K562 (cell line): ENCODE data around the gene GALNT17. TPM values are rescaled to one million over a fixed set of nuclear protein-coding genes. Genes with fewer than 3 reads are reported as not detected.

Source experiments
- ATAC-seq: fragments of 200-7000 bp; cut with Tn5 transposase; 3 replicates; pipeline ENCODE4 v1.9.1; 2020; ENCODE audit warnings: moderate library complexity
- BruUV-seq: library from RNA; stranded (reverse); fragments of 400-500 nt; replicated peaks from 2 replicates; lab custom pipeline; 2021; lab: Mats Ljungman, UMichigan
- CTCF ChIA-PET: fragments of 300-600 bp; formaldehyde crosslinking; extraction: SDS; loops from one replicate; lab custom pipeline; 2021; ENCODE audit warnings: low intra/inter-chr PET ratio; lab: Yijun Ruan, JAX
- POLR2A ChIA-PET: fragments of 300-600, 350-650 bp; sonication (Branson Sonifier 250); formaldehyde crosslinking; extraction: SDS; loops from one replicate; lab custom pipeline; 2021; ENCODE audit warnings: antibody characterized with exemption, inconsistent platforms; lab: Yijun Ruan, JAX
- DNase-seq, 4 experiments: peaks; one replicate each; pipeline versions ENCODE4 v3.0.0 to v3.0.0-alpha.2; 2011 to 2018; ENCODE audit warnings: low spot score in 3 of 4, mixed read lengths in 3 of 4; ENCODE audit errors: extremely low read depth in 1 of 4
- FAIRE-seq: peaks from 2 replicates; lab custom pipeline; 2011; peaks lifted over from hg19 to GRCh38; lab: Jason Lieb, UNC
- H2AFZ ChIP-seq: 2 replicates; pipeline ENCODE4 v1.6.0; 2011; ENCODE audit warnings: low read depth, low read length, control low read depth, inconsistent platforms
- H3K27ac ChIP-seq: fragments of 200-600 bp; 3 replicates; pipeline ENCODE4 v1.8.0; 2011; ENCODE audit warnings: low read depth, mild to moderate bottlenecking, control low read depth, inconsistent platforms, low read length, moderate library complexity, mixed read lengths; ENCODE audit errors: extremely low read depth
- H3K27me3 ChIP-seq, 2 experiments: fragments of 300-600 bp in 1 of 2; 2 replicates in 1 of 2; 3 replicates in 1 of 2; pipeline versions ENCODE4 v1.6.0 to v1.8.0; 2011; ENCODE audit warnings: inconsistent platforms in 2 of 2, low read length in 2 of 2, mild to moderate bottlenecking in 1 of 2, mixed read lengths in 1 of 2, moderate library complexity in 1 of 2; ENCODE audit not compliant: control insufficient read depth in 2 of 2, insufficient read depth in 2 of 2
- H3K36me3 ChIP-seq: fragments of 300-600 bp; 3 replicates; pipeline ENCODE4 v1.8.0; 2011; ENCODE audit warnings: mild to moderate bottlenecking, low read length, inconsistent platforms; ENCODE audit not compliant: control insufficient read depth, insufficient read depth
- H3K4me1 ChIP-seq, 2 experiments: fragments of 200-600 bp in 1 of 2; replicated peaks in 1 of 2; 2 replicates in 1 of 2; 3 replicates in 1 of 2; pipeline versions ENCODE4 v1.5.1 to v1.8.0; 2011; ENCODE audit warnings: inconsistent platforms in 2 of 2, low read length in 2 of 2, mild to moderate bottlenecking in 1 of 2, mixed read lengths in 1 of 2, moderate library complexity in 1 of 2; ENCODE audit not compliant: control insufficient read depth in 2 of 2, insufficient read depth in 2 of 2
- H3K4me2 ChIP-seq: 2 replicates; pipeline ENCODE4 v1.6.1; 2011; ENCODE audit warnings: low read length, control low read depth, inconsistent platforms, mixed read lengths; ENCODE audit not compliant: insufficient read depth
- H3K4me3 ChIP-seq: fragments of 200-600 bp; sonication (generic), shearing (Covaris generic); 2 replicates; pipeline ENCODE4 v1.5.1; 2016; ENCODE audit warnings: control low read depth, inconsistent platforms
- H3K79me2 ChIP-seq: fragments of 200-600 bp; 3 replicates; pipeline ENCODE4 v1.8.0; 2011; ENCODE audit warnings: low read length, inconsistent platforms; ENCODE audit not compliant: control insufficient read depth, insufficient read depth
- H3K9ac ChIP-seq, 2 experiments: 2 replicates each; pipeline versions ENCODE4 v1.6.0 to v1.6.1; 2011; ENCODE audit warnings: low read depth in 2 of 2, low read length in 2 of 2, control low read depth in 1 of 2, inconsistent platforms in 1 of 2, mild to moderate bottlenecking in 1 of 2, mixed read lengths in 1 of 2; ENCODE audit not compliant: insufficient read depth in 1 of 2
- H3K9me1 ChIP-seq: one replicate; pipeline ENCODE4 v1.6.0; 2011; ENCODE audit warnings: inconsistent platforms, mild to moderate bottlenecking, low read length, moderate library complexity; ENCODE audit not compliant: control insufficient read depth, insufficient read depth
- H3K9me3 ChIP-seq: replicated peaks from 2 replicates; pipeline ENCODE4 v1.5.1; 2011; ENCODE audit warnings: low read depth, low read length, inconsistent platforms; ENCODE audit not compliant: control insufficient read depth, insufficient read depth
- H4K20me1 ChIP-seq: replicated peaks from 2 replicates; pipeline ENCODE4 v1.6.1; 2011; ENCODE audit warnings: low read length, inconsistent platforms, mixed read lengths; ENCODE audit not compliant: control insufficient read depth, insufficient read depth
- EGR1 ChIP-seq: fragments of 450-650 bp; conservative IDR thresholded peaks from 2 replicates; pipeline ENCODE4 v1.6.1; 2017; ENCODE audit warnings: mild to moderate bottlenecking
- MCM2 ChIP-seq: fragments of 450-650 bp; IDR thresholded peaks from 2 replicates; pipeline ENCODE4 v1.6.1; 2017; ENCODE audit warnings: low read depth, mild to moderate bottlenecking
- PHB ChIP-seq: fragments of 250-450 bp; sonication (Bioruptor Pico); IDR thresholded peaks from 2 replicates; pipeline ENCODE4 v1.5.0; 2021
- RBM39 ChIP-seq: fragments of 200-400 bp; formaldehyde crosslinking; optimal IDR thresholded peaks from 2 replicates; pipeline ENCODE3; 2018; ENCODE audit warnings: low read depth, low read length
- SETDB1 ChIP-seq: IDR thresholded peaks from one replicate; pipeline ENCODE4 v1.6.1; 2012; ENCODE audit warnings: low read length, control low read depth, inconsistent platforms
- SMARCE1 ChIP-seq: fragments of 450-650 bp; IDR thresholded peaks from 2 replicates; pipeline ENCODE4 v1.7.1; 2016; ENCODE audit warnings: mild to moderate bottlenecking
- TARDBP ChIP-seq: fragments of 450-650 bp; IDR thresholded peaks from 2 replicates; pipeline ENCODE4 v1.6.1; 2016
- TEAD2 ChIP-seq: fragments of 450-650 bp; IDR thresholded peaks from 2 replicates; pipeline ENCODE4 v1.6.1; 2016; ENCODE audit warnings: missing genetic modification characterization, control low read depth, missing compliant biosample characterization
- ZNF24 ChIP-seq: fragments of 450-650 bp; IDR thresholded peaks from 2 replicates; pipeline ENCODE4 v1.6.1; 2016
- ZNF764 ChIP-seq: fragments of 250-450 bp; sonication (Bioruptor Pico); IDR thresholded peaks from 2 replicates; pipeline ENCODE4 v1.4.0; 2020; ENCODE audit warnings: low read depth, mild to moderate bottlenecking, moderate library complexity
- ZNF778 ChIP-seq: fragments of 450-650 bp; formaldehyde crosslinking; IDR thresholded peaks from 2 replicates; pipeline ENCODE4 v1.4.0; 2020; ENCODE audit warnings: mild to moderate bottlenecking, moderate library complexity
- ZNF785 ChIP-seq: fragments of 250-450 bp; sonication (Bioruptor Pico); IDR thresholded peaks from 2 replicates; pipeline ENCODE4 v1.4.0; 2020; ENCODE audit warnings: mild to moderate bottlenecking
- WGBS: fragments of 100-300 bp; shearing (Covaris generic); methylation state at CpG from one replicate; pipeline ENCODE4 v1.1.6; 2016; ENCODE audit warnings: low coverage, mixed read lengths; ENCODE audit not compliant: insufficient coverage; ENCODE audit errors: missing lambda C conversion rate; 5-methylcytosine and 5-hydroxymethylcytosine counted together
- in situ Hi-C: fragments of 300-500 bp; cut with MboI; formaldehyde crosslinking; loops from 4 replicates; pipeline ENCODE4 v1.15.0; 2018; ENCODE audit warnings: inconsistent platforms, mixed read lengths
- intact Hi-C: fragments of 100-400 bp; cut with micrococcal nuclease; formaldehyde crosslinking; loops from 2 replicates; pipeline ENCODE4 v1.14.2; 2022
- polyA plus RNA-seq, 8 experiments: library from polyadenylated mRNA; depleted of rRNA in 4 of 8; stranded (reverse) in 5 of 8; unstranded in 3 of 8; fragments of >200 nt; fragmentation: Nextera tagmentation in 2 of 8; fragmentation: Illumina TruSeq in 1 of 8; extraction: Ambion mirVana in 2 of 8; extraction: Trizol in 1 of 8; gene quantifications; 2 replicates each; pipeline versions ENCODE4 v1.2.1 to v1.2.3, GENCODE V29; 2011 to 2014; ENCODE audit warnings: inconsistent platforms in 1 of 8, missing spikeins in 1 of 8
- total RNA-seq, 7 experiments: library from RNA; depleted of rRNA in 6 of 7; stranded (reverse); fragments of >200 nt in 6 of 7; fragmentation: Illumina TruSeq in 2 of 7; extraction: Trizol in 2 of 7; gene quantifications; 2 replicates each; pipeline versions ENCODE4 v1.2.1 to v1.2.3, GENCODE V29; 2011 to 2021; ENCODE audit warnings: low replicate concordance in 1 of 7
- TF ChIP-seq, protein P1 (sequence below): sonication (generic); formaldehyde crosslinking; IDR thresholded peaks from 2 replicates; pipeline ENCODE4 v1.8.0; 2023; ENCODE audit warnings: missing genetic modification reagents, mild to moderate bottlenecking, borderline replicate concordance

Gene GALNT17
- total and polyA plus RNA-seq, 9 of the 15 experiments (the other 6 are each of a cell fraction or from before 2014, with no cell fraction given): not detected

DNA sequence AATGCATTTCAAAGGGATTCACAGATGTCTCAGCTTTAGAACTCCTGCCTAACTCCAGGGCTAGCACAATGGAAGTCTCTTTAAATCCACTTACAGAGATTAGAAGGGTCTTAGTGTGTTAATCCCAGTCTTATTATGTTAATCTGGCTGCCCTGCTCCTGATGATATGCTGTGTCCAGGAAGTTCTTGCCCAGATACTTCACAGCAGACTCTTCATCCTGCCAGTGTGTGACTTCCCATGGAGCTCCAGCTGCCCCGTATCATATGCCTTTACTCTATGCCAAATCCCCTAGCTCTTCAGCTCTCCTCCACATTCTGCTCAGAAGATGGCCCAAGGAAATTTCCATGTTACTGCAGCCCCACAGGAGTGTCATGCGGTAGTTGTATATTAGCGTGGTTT is 533.8 kb downstream of the GALNT17 start:
- BruUV-seq: no TSS peak
- H2AFZ ChIP-seq: no peak overlapping the region
- intact Hi-C loops (no loop called here), in situ Hi-C loops (no loop called here)
- no peak overlapping the region for H3K4me3 ChIP-seq
- no peak overlapping the region for H3K27ac ChIP-seq
- TF ChIP-seq SMARCE1: no peak
- no peak for TF ChIP-seq ZNF24
- TF ChIP-seq TARDBP: no peak
- no peak for TF ChIP-seq RBM39
- no peak for TF ChIP-seq ZNF764
- no peak for TF ChIP-seq EGR1
- no peak for TF ChIP-seq SETDB1
- ATAC-seq: no peak
- H3K9ac ChIP-seq: no peak overlapping the region
- no peak for DNase-seq
- H3K27me3 ChIP-seq: no peaks in the 10 kb centered on the region
- no peaks in the 10 kb centered on the region for H4K20me1 ChIP-seq
- H3K9me3 ChIP-seq: no peaks in the 10 kb centered on the region
- H3K79me2 ChIP-seq: no peaks in the 10 kb centered on the region
- peaks cover 2% of the 10 kb centered on the region for H3K9me1 ChIP-seq
- H3K36me3 ChIP-seq: no peaks in the 10 kb centered on the region
- ChIA-PET CTCF (no interaction called here), POLR2A (no interaction called here)
- WGBS: 0% methylated on average over 3 of the region's 3 CpGs
- no peak for FAIRE-seq
- no peak overlapping the region for H3K4me2 ChIP-seq
- H3K4me1 ChIP-seq: no peaks in the 10 kb centered on the region; a peak in 2 of 5 replicates

DNA sequence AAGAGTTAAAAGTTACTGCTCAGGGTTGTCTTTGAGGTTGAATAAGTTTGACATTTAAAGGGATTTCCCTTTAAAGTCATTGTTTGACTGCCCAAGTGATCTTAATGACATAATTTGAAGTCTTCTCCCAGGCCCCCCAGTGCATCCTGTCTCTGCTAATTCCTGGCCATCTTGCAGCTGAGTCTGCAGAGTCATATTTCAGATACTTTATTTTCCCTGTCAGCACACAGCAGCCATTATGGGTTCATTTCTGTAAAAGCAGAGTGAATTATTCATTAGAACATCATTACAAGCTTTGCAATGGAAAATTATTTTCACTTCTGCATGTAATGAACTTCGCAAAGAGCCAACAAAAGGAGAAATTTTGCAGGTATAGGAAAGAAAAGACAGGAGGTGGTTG is 536.6 kb downstream of the GALNT17 start:
- no TSS peak for BruUV-seq
- H3K9me3 ChIP-seq: no peaks in the 10 kb centered on the region
- H3K9ac ChIP-seq: no peak overlapping the region
- H2AFZ ChIP-seq: no peak overlapping the region
- ATAC-seq (no peak), DNase-seq (no peak), FAIRE-seq (no peak)
- no peaks in the 10 kb centered on the region; a peak in 2 of 5 replicates for H3K4me1 ChIP-seq
- no peaks in the 10 kb centered on the region for H3K79me2 ChIP-seq
- H3K36me3 ChIP-seq: no peaks in the 10 kb centered on the region
- no peak overlapping the region for H3K27ac ChIP-seq
- 7% methylated on average over 1 of the region's 1 CpG for WGBS
- H3K9me1 ChIP-seq: no peaks in the 10 kb centered on the region
- H3K4me2 ChIP-seq: no peak overlapping the region
- CTCF ChIA-PET: no interaction called here
- intact Hi-C loops: no loop called here
- POLR2A ChIA-PET: no interaction called here
- no peaks in the 10 kb centered on the region for H4K20me1 ChIP-seq
- in situ Hi-C loops: no loop called here
- no peak overlapping the region for H3K4me3 ChIP-seq
- H3K27me3 ChIP-seq: no peaks in the 10 kb centered on the region; a peak in 1 of 5 replicates
- TF ChIP-seq PHB (CRISPR knock-in tag) (no peak), ZNF785 (no peak), MCM2 (no peak), ZNF778 (CRISPR knock-in tag) (no peak), TEAD2 (no peak)
- TF ChIP-seq, protein P1, sequence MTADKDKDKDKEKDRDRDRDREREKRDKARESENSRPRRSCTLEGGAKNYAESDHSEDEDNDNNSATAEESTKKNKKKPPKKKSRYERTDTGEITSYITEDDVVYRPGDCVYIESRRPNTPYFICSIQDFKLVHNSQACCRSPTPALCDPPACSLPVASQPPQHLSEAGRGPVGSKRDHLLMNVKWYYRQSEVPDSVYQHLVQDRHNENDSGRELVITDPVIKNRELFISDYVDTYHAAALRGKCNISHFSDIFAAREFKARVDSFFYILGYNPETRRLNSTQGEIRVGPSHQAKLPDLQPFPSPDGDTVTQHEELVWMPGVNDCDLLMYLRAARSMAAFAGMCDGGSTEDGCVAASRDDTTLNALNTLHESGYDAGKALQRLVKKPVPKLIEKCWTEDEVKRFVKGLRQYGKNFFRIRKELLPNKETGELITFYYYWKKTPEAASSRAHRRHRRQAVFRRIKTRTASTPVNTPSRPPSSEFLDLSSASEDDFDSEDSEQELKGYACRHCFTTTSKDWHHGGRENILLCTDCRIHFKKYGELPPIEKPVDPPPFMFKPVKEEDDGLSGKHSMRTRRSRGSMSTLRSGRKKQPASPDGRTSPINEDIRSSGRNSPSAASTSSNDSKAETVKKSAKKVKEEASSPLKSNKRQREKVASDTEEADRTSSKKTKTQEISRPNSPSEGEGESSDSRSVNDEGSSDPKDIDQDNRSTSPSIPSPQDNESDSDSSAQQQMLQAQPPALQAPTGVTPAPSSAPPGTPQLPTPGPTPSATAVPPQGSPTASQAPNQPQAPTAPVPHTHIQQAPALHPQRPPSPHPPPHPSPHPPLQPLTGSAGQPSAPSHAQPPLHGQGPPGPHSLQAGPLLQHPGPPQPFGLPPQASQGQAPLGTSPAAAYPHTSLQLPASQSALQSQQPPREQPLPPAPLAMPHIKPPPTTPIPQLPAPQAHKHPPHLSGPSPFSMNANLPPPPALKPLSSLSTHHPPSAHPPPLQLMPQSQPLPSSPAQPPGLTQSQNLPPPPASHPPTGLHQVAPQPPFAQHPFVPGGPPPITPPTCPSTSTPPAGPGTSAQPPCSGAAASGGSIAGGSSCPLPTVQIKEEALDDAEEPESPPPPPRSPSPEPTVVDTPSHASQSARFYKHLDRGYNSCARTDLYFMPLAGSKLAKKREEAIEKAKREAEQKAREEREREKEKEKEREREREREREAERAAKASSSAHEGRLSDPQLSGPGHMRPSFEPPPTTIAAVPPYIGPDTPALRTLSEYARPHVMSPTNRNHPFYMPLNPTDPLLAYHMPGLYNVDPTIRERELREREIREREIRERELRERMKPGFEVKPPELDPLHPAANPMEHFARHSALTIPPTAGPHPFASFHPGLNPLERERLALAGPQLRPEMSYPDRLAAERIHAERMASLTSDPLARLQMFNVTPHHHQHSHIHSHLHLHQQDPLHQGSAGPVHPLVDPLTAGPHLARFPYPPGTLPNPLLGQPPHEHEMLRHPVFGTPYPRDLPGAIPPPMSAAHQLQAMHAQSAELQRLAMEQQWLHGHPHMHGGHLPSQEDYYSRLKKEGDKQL (CRISPR knock-in tag): no peak
